Skeletal muscle satellite cell (primary cell): ENCODE results near the gene DDX24.

Experiments used
- H3K27me3 ChIP-seq: 2 replicates; pipeline ENCODE4 v1.7.0; 2013; ENCODE audit warnings: low read length; ENCODE audit not compliant: control insufficient read depth, insufficient read depth
- H3K36me3 ChIP-seq: 2 replicates; pipeline ENCODE4 v1.7.0; 2013; ENCODE audit warnings: mild to moderate bottlenecking, control low read depth, low read length; ENCODE audit not compliant: insufficient read depth
- H3K4me1 ChIP-seq: 2 replicates; pipeline ENCODE4 v1.7.0; 2013; ENCODE audit warnings: low read length; ENCODE audit not compliant: control insufficient read depth, insufficient read depth
- H3K4me2 ChIP-seq: 2 replicates; pipeline ENCODE4 v1.7.0; 2013; ENCODE audit warnings: mild to moderate bottlenecking, low read length
- H3K4me3 ChIP-seq: 2 replicates; pipeline ENCODE4 v1.7.0; 2013; ENCODE audit warnings: low read length
- H3K9ac ChIP-seq: 2 replicates; pipeline ENCODE4 v1.7.0; 2013; ENCODE audit warnings: mild to moderate bottlenecking, low read depth, low read length, moderate library complexity
- H3K9me3 ChIP-seq: replicated peaks from 2 replicates; pipeline ENCODE4 v1.7.0; 2013; ENCODE audit warnings: mild to moderate bottlenecking, control low read depth, low read length

Gene DDX24

GRCh38 chr14:94123296-94123695 is 42.3 kb upstream of the DDX24 start:
- Histone ChIP-seq H3K4me3 (no peak overlapping the region), H3K4me2 (no peak overlapping the region), H3K36me3 (peaks cover 7% of the 10 kb centered on the region), H3K4me1 (peaks cover 19% of the 10 kb centered on the region), H3K27me3 (no peaks in the 10 kb centered on the region), H3K9ac (no peak overlapping the region), H3K9me3 (peaks cover 15% of the 10 kb centered on the region)

GRCh38 chr14:94122438-94122837 is 41.4 kb upstream of the DDX24 start:
- no peaks in the 10 kb centered on the region for H3K27me3 ChIP-seq
- H3K36me3 ChIP-seq: peaks cover 5% of the 10 kb centered on the region
- H3K4me3 ChIP-seq: no peak overlapping the region
- peaks cover 15% of the 10 kb centered on the region for H3K9me3 ChIP-seq
- no peak overlapping the region for H3K4me2 ChIP-seq
- peaks cover 17% of the 10 kb centered on the region for H3K4me1 ChIP-seq
- no peak overlapping the region for H3K9ac ChIP-seq

GRCh38 chr14:94121485-94121884 is 40.5 kb upstream of the DDX24 start:
- Histone ChIP-seq H3K9me3 (peaks cover 15% of the 10 kb centered on the region), H3K27me3 (peaks cover 2% of the 10 kb centered on the region), H3K4me1 (peaks cover 17% of the 10 kb centered on the region), H3K4me3 (no peak overlapping the region), H3K4me2 (peak overlapping the region; percentile 36), H3K36me3 (no peaks in the 10 kb centered on the region), H3K9ac (peak overlapping the region; percentile 30)

GRCh38 chr14:94120667-94121340 is 39.8 kb upstream of the DDX24 start:
- H3K4me2 ChIP-seq: peak overlapping the region; percentile 36
- no peak overlapping the region for H3K4me3 ChIP-seq
- H3K9ac ChIP-seq: peak overlapping the region; percentile 30
- peaks cover 2% of the 10 kb centered on the region for H3K27me3 ChIP-seq
- H3K9me3 ChIP-seq: peaks cover 15% of the 10 kb centered on the region
- peaks cover 17% of the 10 kb centered on the region for H3K4me1 ChIP-seq
- no peaks in the 10 kb centered on the region for H3K36me3 ChIP-seq

- H3K4me1 ChIP-seq: peaks cover 29% of the 10 kb centered on the region
- no peak overlapping the region for H3K4me2 ChIP-seq
- no peak overlapping the region for H3K4me3 ChIP-seq
- peaks cover 15% of the 10 kb centered on the region for H3K9me3 ChIP-seq
- H3K9ac ChIP-seq: no peak overlapping the region
- H3K36me3 ChIP-seq: no peaks in the 10 kb centered on the region
- H3K27me3 ChIP-seq: peaks cover 2% of the 10 kb centered on the region
These were observed 38.1 kb upstream of the DDX24 start for GRCh38 chr14:94119071-94119470.

GRCh38 chr14:94117856-94118255 is 36.9 kb upstream of the DDX24 start:
- Histone ChIP-seq H3K36me3 (no peaks in the 10 kb centered on the region), H3K27me3 (peaks cover 2% of the 10 kb centered on the region), H3K4me2 (no peak overlapping the region), H3K4me3 (no peak overlapping the region), H3K9ac (no peak overlapping the region), H3K9me3 (peaks cover 15% of the 10 kb centered on the region), H3K4me1 (peaks cover 29% of the 10 kb centered on the region)

- Histone ChIP-seq H3K27me3 (peaks cover 2% of the 10 kb centered on the region), H3K4me1 (peaks cover 26% of the 10 kb centered on the region), H3K9me3 (peaks cover 15% of the 10 kb centered on the region), H3K36me3 (no peaks in the 10 kb centered on the region), H3K4me2 (no peak overlapping the region), H3K9ac (no peak overlapping the region), H3K4me3 (no peak overlapping the region)
These were observed 35.7 kb upstream of the DDX24 start for GRCh38 chr14:94116701-94117100.

GRCh38 chr14:94115631-94116030 is 34.6 kb upstream of the DDX24 start:
- Histone ChIP-seq H3K36me3 (no peaks in the 10 kb centered on the region), H3K4me3 (no peak overlapping the region), H3K27me3 (peaks cover 2% of the 10 kb centered on the region), H3K9ac (no peak overlapping the region), H3K4me1 (peaks cover 16% of the 10 kb centered on the region), H3K9me3 (peaks cover 14% of the 10 kb centered on the region), H3K4me2 (no peak overlapping the region)

GRCh38 chr14:94115058-94115591 is 34.1 kb upstream of the DDX24 start:
- Histone ChIP-seq H3K4me2 (peak overlapping the region; percentile 5), H3K9me3 (peaks cover 9% of the 10 kb centered on the region), H3K27me3 (peaks cover 2% of the 10 kb centered on the region), H3K4me1 (peaks cover 12% of the 10 kb centered on the region), H3K36me3 (no peaks in the 10 kb centered on the region), H3K4me3 (no peak overlapping the region), H3K9ac (no peak overlapping the region)

- Histone ChIP-seq H3K4me3 (no peak overlapping the region), H3K4me2 (peak overlapping the region; percentile 5), H3K36me3 (no peaks in the 10 kb centered on the region), H3K9me3 (peaks cover 4% of the 10 kb centered on the region), H3K27me3 (peaks cover 2% of the 10 kb centered on the region), H3K4me1 (peaks cover 12% of the 10 kb centered on the region), H3K9ac (no peak overlapping the region)
These were observed 33.6 kb upstream of the DDX24 start for GRCh38 chr14:94114589-94115057.

- no peak overlapping the region for H3K4me3 ChIP-seq
- no peak overlapping the region for H3K4me2 ChIP-seq
- peaks cover 12% of the 10 kb centered on the region for H3K4me1 ChIP-seq
- H3K9me3 ChIP-seq: no peaks in the 10 kb centered on the region
- no peaks in the 10 kb centered on the region for H3K36me3 ChIP-seq
- peaks cover 2% of the 10 kb centered on the region for H3K27me3 ChIP-seq
- no peak overlapping the region for H3K9ac ChIP-seq
These were observed 33.0 kb upstream of the DDX24 start for GRCh38 chr14:94113908-94114588.
